GM10847 (cell line): ENCODE data around the gene PCDHGC5.

Experiments
- POLR2A ChIP-seq: IDR thresholded peaks from 2 replicates; pipeline ENCODE4 v1.6.1; 2011; ENCODE audit not compliant: insufficient read length; ENCODE audit errors: extremely low read depth

Gene PCDHGC5

DNA sequence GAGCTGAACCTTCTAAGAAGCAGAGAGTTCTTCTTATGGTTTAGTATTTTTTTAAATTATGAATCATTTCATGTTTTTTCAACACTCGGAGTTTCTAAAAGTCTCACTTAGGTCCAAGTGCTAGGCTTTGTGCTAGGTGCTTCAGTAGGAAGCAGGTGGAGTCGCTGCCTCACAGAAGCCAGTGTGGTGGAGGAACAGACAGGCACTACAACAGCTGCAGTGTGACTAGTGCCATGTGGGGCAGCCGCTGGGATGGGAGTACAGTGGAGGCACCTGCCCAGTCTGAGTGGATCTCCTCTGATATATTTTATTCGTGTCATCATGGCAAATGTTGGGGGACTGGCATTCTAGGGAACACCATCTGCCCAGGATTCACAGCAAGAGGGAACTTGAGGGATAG is 15.3 kb downstream of the PCDHGC5 start:
- TF ChIP-seq POLR2A, result no peak

DNA sequence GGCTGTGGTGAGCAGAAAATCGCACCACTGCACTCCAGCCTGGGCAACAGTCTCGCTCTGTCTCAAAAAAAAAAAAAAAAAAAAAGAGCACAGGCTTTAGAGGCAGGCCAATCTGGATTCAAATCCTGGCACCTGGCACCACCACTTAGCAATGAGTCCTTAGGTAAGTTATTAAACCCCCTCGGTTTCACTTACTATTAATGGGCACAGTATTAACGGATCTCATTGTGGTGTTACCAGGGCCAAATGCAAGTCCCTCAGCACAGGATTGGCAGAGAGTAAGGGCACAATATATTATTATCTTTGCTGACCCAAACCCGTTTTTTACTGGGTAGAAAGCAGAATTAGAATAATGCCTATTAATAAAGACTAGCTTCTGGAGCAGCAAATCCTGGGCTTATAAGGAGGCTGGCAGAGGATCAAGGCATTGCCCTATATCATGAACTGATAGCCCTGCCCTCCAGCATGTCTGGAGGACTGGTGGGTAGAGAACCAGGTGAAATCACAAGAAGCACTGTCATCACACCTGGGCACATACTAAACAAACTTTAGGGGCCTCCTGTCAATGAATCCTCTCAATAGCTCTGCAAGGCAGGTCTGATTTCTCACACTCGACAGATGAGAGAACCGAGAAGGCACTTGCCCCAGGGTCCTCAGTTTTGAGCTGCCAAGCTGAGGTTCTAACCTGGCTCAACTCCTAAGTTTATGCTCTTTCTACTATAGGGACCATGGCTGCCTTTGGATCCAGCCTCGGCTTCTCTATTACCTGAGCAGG is 17.7 kb downstream of the PCDHGC5 start:
- TF ChIP-seq POLR2A, result no peak

DNA sequence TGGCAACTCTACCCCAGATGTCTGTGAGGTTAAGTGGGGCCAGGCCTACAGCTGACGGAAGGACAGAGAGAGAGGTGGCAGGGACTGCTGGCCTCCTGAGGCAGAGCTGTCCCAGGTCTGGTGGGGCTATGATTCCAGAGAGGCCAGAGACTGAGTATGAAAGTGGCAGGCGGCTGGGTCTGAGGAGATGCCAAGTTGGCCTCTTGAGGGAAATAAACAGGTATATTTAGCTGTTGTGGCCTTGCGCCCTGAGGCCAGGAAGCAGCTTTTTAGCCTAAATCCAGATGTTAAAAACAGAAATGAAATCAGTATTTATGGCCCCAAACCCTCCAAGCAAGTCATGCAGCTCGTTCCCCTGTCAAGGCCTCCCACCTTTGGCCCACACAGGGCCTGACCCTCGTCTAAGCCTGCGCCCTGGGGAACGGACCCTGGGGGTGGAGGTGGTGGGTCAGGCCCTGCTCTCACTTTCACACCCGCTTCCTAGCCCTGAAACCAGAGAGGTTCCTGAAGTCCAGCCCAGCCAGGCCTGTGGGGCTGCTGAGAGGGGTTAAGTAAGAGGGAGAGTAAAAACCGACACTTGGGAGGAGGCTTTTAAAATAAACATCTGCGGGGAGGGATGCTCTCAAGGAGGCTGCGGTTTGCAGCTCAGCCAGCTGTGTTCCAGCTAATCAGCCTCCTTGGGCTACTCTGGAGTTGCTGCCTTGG is 18.7 kb downstream of the PCDHGC5 start:
- TF ChIP-seq POLR2A, result peak; percentile 16

DNA sequence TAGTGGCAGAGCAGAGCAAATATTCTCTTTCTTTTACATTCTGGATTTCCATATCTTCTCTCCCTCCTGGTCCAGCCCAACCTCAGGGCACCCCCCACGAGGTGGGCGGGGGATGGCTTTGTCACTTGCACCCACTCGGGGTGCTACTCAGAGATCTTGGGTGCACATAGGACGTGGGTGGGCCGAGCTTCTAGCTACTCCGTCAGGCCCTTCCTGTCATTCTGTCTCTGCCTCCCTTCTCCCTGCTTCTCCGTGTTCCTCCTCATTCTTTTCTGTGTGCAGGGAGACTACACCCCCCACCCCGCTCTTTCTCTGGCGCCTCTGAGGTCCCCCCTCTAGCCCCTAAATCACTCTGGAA is 19.5 kb downstream of the PCDHGC5 start:
- no peak for TF ChIP-seq POLR2A

DNA sequence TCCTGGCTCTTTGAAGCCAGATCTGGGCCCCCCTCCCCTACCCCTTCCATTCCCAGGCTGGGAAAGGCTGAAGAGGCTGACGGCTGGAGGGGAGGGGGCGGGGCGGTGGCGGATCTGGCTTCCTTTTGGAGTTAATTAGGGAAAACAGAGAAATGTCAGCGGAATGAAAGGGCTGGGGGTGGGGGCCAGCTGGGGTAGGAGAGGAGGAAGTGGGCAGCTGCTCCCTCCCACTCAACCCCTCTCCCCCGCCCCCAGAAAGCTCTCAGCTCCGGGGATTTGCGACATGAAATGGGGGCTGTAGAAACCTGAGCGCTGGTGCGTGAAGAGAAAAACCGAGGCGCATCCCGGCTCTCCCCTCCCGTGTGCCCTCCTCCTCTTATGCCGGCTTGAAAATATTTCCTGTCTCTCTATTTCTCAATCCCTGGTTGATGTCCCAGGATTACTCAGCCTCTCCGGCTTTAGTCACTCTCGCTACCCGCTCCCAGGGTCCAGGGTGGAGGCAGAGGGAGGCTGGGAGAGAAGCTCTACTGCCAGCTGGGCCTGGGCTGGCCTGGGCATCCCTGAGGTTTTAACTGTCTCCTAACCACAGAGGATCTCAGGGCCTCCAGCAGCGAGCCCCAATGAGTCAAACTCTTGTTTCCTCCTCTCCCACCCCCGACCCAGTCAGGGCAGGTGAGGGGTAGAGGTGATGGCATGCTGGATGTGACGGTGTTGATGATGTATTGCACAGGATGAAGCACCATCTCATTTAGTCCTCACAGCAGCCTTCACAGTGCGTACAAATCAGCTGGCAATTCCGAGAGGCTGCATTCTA is 20.1 kb downstream of the PCDHGC5 start:
- TF ChIP-seq POLR2A, result no peak

DNA sequence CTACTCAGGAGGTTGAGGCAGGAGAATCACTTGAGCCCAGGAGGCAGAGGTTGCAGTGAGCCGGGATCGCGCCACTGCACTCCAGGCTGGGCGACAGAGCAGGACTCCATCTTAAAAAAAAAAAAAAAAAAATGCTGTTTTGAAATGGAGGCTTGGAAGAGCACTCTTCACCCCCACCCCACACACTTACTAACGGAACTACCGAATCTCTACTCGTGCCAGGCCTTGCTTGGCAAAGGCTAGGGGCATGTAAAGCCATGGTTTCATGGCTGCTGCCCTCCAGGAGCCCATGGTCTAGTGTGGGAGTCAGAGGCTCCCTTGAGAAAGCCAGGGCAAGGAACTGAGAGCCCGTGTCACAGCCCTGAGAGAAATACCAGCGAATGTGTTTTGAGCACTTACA is 21.3 kb downstream of the PCDHGC5 start:
- TF ChIP-seq POLR2A, result no peak

DNA sequence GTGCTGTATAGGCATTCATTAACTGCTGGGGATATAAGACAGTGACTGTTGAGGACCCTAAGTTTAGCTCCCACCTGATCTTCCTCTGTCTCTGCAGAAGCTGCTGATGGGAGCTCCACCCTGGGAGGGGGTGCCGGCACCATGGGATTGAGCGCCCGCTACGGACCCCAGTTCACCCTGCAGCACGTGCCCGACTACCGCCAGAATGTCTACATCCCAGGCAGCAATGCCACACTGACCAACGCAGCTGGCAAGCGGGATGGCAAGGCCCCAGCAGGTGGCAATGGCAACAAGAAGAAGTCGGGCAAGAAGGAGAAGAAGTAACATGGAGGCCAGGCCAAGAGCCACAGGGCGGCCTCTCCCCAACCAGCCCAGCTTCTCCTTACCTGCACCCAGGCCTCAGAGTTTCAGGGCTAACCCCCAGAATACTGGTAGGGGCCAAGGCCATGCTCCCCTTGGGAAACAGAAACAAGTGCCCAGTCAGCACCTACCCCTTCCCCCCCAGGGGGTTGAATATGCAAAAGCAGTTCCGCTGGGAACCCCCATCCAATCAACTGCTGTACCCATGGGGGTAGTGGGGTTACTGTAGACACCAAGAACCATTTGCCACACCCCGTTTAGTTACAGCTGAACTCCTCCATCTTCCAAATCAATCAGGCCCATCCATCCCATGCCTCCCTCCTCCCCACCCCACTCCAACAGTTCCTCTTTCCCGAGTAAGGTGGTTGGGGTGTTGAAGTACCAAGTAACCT is 22.1 kb downstream of the PCDHGC5 start:
- TF ChIP-seq POLR2A, result peak; percentile 29

DNA sequence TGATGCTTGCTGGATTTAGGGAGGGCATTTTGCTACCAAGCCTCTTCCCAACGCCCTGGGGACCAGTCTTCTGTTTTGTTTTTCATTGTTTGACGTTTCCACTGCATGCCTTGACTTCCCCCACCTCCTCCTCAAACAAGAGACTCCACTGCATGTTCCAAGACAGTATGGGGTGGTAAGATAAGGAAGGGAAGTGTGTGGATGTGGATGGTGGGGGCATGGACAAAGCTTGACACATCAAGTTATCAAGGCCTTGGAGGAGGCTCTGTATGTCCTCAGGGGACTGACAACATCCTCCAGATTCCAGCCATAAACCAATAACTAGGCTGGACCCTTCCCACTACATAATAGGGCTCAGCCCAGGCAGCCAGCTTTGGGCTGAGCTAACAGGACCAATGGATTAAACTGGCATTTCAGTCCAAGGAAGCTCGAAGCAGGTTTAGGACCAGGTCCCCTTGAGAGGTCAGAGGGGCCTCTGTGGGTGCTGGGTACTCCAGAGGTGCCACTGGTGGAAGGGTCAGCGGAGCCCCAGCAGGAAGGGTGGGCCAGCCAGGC is 23.0 kb downstream of the PCDHGC5 start:
- no peak for TF ChIP-seq POLR2A

DNA sequence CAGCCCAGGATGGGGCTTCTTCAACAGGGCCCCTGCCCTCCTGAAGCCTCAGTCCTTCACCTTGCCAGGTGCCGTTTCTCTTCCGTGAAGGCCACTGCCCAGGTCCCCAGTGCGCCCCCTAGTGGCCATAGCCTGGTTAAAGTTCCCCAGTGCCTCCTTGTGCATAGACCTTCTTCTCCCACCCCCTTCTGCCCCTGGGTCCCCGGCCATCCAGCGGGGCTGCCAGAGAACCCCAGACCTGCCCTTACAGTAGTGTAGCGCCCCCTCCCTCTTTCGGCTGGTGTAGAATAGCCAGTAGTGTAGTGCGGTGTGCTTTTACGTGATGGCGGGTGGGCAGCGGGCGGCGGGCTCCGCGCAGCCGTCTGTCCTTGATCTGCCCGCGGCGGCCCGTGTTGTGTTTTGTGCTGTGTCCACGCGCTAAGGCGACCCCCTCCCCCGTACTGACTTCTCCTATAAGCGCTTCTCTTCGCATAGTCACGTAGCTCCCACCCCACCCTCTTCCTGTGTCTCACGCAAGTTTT is 23.6 kb downstream of the PCDHGC5 start:
- TF ChIP-seq POLR2A, result peak; percentile 25

DNA sequence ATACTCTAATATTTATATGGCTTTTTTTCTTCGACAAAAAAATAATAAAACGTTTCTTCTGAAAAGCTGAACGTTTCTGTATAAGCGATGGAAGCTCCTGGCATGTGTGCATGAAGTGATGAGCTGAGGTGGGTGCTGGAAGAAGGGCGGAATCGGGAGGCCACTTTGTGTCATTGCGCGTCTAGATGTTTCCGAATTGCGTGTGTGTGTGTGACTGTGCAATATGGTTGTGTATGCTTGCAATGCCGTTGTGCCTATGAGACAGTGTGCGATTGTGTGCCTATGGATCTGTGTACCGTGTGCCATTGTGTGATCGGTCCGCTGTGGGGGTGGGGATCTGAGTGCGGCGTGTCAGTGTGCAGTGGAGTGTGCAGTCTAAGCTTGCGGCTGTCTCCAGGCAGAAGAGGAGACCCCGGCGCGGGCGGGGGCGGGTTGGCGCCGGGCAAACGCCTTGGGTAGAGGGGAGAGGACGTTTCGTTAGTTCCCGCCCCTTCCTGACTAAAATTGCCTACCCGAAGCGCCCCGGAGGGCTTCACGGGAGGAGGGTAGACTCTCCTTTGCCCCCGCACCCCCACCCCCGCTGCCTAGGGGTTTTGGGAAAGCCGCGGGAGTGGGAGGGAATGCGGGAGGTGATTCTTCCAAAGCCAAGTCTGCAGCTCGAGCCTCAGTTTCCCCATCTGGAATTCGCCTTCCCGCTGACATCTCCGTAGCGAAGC is 24.2 kb downstream of the PCDHGC5 start:
- TF ChIP-seq POLR2A, result no peak

DNA sequence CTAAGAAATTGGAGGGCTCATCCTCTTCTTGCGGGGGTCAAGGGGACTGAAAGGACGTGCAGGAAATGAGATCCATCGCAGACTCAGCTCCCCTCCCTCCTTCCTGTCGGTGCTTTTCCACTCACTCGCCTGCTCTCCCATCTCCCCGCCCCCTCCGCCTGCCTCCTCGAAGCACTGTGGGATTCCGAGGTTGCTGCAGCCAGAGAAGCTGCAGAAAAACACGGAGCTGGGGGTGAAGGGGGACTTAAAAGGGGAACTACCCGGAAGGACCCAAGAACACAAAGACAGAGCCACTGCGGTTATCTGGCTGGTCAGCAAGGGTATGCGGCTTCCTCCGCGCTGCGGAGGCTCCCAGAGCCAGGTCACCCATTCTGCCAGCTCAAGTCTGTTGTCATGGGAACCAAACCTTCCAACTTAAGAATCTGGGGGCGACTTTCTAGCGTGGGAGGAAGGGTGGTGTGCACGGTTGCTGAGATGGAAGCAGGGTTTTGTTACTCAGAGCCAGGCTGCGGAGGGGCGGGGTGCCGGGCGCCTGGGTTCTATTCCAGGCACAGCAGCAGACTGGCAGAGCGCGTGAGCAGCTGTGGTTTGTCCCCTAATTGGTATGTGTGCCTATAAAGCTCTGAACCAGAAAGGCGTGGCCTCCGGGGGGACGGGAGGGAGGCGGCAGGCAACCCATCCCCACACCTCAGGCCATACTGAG is 24.9 kb downstream of the PCDHGC5 start:
- no peak for TF ChIP-seq POLR2A

DNA sequence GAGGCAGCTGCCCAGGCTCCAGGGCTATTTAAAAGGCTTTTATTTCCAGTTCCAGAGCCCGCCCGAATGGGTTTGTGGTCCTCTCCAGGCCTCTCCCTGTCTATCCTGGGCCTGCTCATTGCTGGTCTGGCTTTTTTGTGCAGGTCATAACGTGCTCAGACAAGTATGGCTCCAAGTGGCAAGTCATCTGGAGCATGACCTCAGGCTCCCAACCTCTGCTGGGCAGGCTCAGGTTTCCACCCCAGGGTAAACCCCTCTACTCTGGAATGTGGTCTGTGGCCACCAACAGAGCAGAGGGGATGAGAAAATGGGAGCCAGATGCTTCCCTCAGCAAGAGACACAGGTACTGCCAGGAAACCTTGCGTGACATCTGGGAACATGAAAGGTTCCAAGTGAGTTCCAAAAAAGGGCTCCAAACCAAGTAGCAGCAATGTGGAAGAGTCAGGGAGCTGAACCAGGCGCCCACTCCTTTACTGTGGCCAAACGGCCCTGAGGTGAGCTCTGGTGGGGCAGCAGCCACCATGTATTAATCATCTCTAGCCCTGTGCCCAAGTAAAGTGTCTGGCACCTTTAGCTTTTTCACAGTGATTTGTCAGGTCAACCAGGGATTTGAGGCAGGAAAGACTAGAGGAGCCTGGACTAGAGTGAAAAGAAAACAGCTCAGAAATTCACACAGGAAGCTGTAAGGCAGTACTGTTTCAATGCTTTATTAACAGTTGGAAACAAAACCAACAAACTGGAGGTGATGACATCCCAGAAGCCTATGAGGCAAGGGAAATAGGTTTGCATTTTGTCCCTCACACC is 25.7 kb downstream of the PCDHGC5 start:
- no peak for TF ChIP-seq POLR2A

DNA sequence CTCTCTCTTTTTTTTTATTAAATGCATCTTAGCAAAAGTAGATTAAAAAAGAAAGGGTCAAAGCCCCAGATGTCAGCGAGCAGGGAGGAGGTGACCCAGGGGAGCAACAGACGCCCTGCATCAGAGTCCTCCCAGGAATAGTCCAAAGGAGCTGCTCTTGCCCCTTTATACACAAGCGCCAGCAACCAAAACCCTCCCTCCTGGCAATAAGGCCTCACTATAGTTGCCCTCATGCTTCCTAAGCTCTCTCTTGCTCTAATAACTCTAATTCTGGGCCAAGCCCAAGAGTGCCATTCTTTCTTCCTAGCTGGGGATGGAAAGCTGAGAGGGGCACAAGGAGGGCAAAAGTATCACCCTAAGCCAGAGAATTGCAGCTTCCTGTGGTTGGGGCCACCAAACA is 26.3 kb downstream of the PCDHGC5 start:
- TF ChIP-seq POLR2A, result no peak
